GM18861 (cell line): ENCODE results near the gene ZSCAN23.
"Not testable (repeated sequence)": the region's sequence is repeated elsewhere in the genome, so short reads cannot be mapped to it uniquely, and the experiment has no call there.

Source experiments
- ATAC-seq: cut with Tn5 transposase; IDR thresholded peaks from one replicate; pipeline ENCODE4 v1.9.1; 2021; ENCODE audit not compliant: unreplicated experiment

Gene ZSCAN23

DNA sequence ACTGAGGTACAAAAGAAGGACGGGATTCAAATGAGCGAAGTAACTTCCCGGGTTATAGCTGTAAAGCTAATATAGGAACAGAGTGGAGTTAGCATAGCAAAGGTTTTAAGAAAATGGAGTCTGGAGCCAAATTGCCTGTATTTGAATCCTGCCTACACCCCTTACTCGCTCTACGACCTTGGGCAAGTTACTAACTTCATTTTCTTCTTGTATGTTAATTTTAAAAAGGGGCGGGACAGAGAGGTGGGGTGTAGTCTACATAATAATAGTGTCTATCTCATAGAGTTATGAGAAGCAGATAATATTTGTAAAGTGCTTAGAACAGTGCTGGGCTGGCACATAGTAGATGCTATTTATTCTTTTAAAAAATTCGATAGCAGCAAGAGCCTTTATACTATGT, 705 bp downstream of the ZSCAN23 start:
- no peak for ATAC-seq

DNA sequence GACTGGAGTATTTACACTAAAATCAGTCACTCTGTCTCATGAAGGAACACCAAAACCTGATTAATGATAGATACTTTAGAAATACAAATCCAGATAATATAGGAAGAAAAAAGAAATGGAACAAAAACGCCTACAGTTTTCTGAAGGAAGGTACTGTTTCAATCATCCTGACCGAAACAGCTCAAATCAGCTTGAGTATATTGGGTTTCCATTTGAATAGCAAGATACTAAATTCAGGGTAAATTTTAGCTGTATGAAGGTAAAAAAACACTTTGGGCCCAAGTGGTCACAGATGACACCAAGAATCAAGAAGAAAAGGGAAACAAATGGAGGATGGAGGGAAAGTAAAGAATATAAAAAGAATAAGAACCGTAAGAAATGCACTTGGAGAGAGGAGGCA, 6.9 kb downstream of the ZSCAN23 start:
- ATAC-seq = no peak

DNA sequence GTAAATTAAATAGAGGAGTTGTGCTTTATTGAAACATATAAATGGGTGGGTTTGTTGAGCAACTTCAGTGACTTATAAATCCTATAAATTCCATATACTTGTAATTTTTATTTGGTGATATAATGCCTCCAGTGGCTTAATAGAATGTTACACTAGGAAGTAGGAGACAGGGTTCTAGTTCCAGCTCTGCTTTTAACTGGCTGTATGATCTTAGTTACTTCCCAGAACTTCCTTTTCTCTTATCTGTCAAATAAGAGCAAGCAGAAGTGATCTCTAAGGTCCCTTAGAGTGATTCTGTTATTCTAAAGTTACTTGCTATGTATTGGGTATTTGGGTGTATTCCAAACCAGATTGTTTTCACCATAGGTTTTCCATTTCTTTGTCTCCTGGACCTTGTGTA, 10.2 kb downstream of the ZSCAN23 start:
- ATAC-seq = no peak

DNA sequence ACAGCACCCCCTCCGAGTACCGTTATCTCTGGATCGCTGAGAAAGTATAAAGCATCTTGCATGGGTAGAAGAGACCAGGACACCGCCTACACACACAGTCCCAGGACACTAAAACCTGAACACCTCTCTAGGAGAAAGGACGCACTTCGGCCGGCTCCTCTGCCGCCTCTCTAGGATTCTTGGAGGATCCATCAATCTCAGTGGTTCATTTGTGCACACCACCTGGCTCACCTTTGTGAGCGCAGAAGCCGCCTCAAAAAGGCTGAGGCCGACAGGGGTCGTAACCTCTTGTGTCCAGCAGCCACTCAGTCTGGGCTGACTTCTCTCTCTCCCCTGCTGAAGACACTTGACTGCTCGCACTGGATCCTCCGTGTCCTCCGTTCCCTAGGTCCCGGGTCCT, 13.5 kb downstream of the ZSCAN23 start:
- no peak for ATAC-seq

DNA sequence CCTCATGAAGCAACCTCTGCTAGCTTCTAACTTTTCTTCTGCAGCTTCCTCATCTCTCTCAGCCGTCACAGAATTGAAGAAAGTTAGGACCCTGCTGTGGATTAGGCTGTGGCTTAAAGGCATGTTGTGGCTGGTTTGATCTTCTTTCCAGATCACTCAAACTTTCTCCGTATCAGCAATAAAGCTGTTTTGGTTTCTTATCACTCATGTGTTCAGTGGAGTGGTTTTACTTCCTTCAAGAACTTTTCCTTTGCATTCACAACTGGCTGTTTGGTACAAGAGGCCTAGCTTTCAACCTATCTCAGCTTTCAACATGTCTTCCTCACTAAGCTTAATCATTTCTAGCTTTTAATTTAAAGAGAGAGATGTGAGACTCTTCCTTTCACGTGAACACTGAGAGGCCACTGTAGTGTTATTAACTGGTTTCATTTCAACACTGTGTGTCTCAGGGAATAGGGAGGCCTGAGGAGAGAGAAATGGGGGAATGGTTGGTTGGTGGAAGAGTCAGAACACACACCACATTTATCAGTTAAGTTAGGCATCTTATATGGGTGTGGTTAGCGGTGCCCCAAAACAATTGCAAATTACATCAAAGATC, 17.2 kb downstream of the ZSCAN23 start:
- no peak for ATAC-seq

DNA sequence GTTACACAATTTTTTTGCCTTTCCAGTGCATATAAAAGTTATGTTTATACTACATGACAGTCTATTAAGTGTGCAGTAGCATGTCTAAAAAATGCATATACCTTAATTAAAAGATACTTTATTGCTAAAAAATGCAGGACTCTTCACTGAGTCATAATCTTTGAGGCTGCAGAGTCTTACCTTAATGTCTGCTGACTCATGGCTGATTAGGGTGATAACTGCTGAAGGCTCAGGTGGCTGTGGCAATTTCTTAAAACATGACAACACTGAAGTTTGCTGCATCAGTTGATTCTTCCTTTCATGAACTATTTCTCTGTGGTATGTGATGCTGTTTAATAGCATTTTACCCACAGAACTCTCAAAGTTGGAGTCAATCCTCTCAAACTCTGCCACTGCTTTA, 19.1 kb downstream of the ZSCAN23 start:
- ATAC-seq = no peak

DNA sequence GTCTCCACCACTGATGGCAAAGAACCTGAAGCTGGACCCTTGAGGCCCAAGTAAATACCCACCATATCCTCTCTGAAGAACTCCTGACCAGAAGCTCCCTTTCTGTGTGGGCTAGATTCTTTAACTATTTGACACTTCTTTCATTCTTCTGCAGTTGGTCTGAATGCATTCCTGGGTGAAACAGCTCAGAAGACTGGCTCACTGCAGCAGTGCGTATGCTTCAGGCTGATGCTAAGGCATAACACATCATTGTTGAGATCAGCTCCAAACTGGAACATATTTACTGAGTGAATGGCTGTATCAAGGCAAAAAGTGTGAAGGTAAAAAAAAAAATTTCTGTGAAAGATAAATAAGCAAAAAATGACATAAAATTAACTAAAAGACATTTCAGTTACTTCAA, 19.7 kb downstream of the ZSCAN23 start:
- ATAC-seq = no peak

DNA sequence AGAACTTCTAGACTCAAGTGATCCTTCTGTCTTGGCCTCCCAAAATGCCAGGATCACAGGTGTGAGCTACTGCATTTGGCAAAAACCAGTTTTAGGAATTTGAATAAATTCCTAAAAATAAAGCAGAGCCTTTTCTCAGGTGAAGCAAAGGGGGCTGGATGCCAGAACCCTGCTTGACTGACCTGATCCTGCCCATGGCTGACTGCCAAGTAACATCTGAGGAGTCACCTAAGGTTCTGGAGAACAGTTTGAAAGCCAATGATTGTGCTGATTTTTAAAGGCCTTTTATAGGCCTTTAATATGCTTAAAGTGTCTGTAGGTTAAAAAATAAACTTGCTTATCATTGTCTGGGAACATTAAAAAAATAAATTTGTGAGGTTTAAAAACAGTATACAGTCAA, 29.6 kb downstream of the ZSCAN23 start:
- ATAC-seq = no peak

DNA sequence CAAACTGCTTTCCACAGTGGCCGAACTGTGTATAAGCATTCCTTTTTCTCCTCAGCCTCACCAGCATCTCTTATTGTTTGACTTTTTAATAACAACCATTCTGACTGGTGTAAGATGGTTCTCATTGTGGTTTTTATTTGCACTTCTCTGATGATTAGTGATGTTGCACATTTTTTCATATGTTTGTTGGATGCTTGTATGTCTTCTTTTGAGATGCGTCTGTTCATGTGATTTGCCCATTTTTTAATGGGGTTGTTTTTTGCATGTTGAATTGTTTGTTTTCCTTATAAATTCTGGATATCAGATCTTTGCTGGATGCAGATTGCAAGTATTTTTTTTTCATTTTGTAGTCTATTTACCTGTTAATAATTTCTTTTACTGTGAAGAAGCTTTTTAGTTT, 32.5 kb downstream of the ZSCAN23 start:
- no peak for ATAC-seq

DNA sequence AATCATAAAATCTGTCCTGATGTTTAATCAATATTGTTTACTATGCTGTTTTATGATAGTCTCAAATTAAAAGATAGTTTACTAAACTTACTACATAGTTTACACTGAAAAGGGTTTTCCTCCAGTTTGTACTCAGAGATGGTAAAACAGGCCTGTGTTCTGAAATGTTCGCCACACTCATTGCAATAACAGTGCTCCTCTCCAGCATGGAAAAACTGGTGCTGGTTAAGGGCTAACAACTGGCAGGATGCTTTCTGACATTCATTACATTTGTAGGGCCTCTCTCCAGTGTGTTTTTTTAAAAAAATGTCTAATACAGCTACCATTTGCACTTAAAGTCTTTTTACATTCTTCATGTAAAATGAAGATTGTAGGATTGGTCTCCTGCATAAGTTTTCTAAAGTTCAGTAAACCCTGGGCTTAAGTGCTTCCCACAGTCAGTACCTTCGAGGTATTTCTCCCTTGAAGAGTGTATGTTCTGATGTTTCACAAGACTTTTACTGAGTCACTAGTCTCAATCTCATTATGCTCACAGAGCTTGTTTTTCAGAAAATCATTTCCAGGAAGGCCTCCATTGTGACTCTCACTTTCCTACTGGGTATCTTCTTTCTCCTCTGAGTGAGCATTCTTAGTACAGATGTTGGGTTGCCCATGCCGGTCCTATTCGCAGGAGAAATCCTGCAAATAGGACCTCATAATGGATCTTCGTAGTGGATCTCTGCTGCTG, 35.1 kb downstream of the ZSCAN23 start:
- no peak for ATAC-seq

DNA sequence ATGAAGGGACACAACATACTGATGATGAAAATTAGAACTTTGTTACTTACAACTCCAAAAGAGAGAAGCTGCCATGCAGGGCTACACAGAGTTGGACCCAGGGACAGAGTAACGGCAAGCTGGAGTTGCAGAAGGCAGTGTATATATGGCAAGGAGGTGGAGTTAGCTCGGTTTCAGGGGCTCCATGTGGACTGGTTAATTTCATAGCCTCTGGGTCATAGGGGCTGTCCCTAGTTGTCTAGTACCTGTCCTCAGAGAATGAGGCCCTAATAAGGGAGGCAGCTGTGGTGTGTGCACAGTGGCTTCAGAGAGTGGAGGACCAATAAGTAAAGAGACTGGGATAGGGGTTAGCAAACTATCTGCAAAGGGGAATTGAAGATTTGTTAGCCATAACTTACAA, 35.9 kb downstream of the ZSCAN23 start:
- no peak for ATAC-seq

DNA sequence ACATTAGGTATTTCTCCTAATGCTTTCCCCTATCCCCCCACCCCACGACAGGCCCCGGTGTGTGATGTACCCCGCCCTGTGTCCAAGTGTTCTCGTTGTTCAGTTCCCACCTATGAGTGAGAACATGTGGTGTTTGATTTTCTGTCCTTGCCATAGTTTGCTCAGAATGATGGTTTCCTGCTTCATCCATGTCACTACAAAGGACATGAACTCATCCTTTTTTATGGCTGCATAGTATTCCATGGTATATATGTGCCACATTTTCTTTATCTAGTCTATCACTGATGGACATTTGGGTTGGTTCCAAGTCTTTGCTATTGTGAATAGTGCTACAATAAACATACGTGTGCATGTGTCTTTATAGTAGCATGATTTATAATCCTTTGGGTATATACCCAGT, 39.4 kb downstream of the ZSCAN23 start:
- not testable (repeated sequence) for ATAC-seq

DNA sequence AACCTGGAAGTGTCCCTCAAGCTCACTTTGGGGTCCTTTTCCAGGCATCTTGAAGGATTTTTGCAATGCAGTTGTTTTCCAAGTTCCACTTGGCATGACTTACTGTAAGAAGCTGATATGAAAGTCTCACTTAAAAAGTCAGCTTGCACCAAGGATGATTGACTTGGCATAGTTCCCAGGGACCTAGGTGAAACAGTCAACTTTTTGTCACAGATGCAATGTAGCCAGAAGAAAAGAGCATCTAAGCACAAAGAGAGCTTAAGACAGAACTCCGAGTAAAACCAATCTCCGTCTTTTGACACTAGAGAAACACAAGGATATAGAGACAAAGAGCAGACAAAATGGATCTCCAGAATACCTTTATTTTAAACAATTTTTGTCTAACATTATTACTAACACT, 41.1 kb downstream of the ZSCAN23 start:
- no peak for ATAC-seq

DNA sequence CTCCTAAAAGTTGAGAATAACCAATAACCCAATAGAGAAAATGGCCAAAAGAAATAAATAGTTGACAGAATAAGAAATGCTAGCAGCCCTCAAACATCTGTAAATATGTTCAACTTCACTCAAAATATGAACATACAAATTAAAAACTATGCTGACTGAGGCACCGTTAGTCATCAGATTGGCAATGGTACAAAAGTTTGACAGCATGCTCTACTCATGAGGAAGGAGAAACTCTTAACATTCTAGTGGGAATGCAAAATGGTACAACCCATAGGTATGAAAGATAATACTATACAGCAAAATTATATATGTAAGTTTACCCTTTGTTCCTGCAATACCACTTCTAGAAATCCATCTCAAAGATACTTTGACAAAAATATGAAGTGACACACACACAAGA, 42.1 kb downstream of the ZSCAN23 start:
- no peak for ATAC-seq

DNA sequence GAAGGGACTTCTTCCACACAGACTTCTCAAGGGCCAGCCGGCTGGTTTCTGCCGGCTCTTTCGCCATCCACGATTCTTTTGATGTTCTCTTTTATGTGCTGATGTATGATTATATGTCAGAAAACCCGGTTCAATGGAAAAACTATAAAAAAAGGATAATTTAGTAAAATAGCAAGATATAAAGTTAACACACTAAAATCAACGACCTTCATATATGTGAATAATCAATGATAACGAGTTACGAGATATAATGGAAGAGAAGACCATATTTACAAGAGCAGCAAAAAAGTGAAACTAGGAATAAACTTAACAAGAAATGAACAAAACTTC, 43.2 kb downstream of the ZSCAN23 start:
- ATAC-seq = no peak

DNA sequence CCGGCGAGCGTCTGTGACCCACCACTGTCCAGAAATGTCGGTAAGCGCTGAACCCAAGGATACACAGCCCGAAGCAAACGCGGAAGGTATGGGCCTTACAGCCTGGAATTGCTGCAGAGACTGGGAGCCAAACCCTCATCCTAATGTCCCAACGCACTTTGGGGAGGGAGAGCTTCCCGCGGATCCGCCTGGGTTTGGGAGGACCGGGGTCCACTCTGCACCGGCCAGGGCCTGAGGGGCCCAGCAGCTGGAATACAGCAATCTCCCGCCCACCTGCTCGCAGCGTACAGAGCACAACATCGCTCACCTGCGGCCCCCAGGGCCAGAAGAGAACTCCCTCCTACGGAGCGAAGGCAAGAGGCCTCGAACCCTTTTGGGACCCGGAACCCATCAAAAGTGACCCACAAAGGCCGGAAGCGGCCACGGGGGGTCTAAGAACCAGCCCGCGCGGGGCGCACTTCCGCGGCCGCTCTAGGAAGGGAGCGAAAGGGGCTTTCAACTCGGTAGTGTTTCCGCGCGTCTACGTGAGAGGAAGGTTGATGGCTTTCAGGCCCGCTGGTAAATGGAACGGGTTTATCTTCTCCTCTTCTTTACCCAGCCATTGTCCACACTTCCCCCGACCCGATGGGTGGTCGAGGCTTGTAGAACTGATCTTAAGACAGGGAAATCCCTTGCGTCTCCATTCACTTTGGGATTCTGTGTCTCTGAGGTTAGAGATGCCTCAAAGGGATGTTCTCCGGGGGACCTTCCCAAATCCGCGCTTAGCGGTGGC, 43.8 kb downstream of the ZSCAN23 start, which contains the start of gene ZSCAN12:
Gene ZSCAN12, minus strand, starts transcription at position 398 of the 772 bp plus-strand sequence. CDS start 1,342 bp downstream, outside the sequence.
- ATAC-seq = peak; percentile 75

DNA sequence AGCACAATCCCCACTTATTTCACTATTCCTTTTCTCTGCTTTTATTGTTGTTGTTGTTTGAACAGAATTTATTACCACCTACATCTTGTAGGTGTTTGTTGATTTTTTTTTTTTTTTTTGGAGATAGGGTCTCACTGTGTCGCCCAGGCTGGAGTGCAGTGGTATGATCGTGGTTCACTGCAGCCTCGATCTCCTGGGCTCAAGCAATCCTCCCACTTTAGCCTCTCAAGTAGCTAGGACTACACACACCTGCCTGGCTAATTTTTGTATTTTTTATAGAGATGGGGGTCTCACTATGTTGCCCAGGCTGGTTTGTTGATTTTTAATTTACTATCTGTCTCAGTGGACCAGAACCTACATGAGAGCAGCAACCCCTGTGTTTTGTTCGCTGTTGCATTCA, 47.4 kb downstream of the ZSCAN23 start:
- no peak for ATAC-seq

DNA sequence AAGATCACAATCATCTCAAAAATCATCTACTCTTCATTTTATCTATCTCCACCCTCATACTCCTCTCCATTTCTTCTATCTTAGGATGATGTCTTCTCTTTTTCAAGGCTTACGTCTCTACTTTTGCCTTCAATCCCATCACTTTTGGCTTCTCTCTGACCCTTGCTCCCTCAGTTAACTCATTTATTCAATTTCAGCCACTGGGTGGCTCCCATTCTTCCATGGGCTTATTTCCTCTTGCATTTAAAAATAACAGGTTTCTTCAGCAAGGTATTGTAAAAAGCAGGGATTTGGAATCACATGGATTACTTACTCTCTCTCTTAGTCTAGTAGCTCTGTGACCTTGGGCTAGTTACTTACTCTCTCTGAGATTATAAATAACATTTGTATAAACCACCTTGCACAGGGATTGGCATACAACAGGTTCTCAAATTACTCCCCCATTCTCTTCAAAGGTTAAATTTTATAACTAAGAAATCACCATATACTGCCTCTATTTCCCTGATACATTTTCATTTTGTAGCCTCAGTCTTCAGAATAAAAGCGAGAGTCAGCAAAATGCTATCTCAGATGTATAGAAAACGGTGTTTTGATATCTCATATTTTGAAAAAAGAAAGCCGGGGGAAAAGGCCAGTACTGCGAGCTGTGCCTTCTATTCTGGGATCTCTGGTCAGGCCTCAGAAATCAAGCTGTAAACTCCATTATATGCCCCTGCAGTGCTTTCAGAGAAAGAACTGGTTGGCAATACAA, 49.2 kb downstream of the ZSCAN23 start:
- no peak for ATAC-seq

DNA sequence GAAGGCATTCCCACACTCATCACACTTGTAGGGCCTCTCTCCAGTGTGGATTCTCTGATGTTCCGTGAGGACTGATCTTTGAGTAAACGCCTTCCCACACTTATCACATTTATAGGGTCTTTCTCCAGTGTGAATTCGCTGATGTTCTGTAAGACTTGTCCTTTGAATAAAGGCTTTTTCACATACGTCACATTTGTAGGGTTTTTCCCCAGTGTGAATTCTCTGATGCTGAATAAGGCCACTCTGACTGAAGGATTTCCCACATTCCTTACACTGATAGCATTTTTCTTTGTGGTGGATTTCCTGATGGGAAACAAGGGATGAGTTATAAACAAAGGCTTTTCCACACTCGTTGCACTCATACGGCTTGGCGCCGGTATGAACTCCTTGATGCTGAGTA, 52.6 kb downstream of the ZSCAN23 start:
- no peak for ATAC-seq

DNA sequence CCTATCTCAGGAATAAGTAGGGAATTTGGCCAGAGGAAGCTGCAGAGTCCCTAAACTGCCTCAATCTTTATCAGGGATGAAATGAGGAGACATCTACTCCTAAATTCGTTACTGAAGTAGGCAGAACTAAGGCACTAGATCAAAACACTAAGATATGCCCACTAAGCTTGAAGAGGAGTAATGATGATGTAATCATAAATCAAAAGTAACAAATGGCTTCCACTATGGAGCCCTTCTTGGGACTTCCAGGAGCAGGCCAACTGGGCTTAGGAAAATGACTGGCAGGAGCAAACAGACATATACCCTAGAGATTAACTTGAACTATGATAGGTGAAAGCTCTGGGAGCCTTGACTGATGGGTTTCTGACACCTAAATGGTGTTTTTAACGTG, 59.2 kb downstream of the ZSCAN23 start:
- no peak for ATAC-seq
